Dendritic cell treated with granulocyte-macrophage colony-stimulating factor and Interleukin-4, amounts not matched to agents 40 ng/mL and 50 ng/mL, for 4 days (primary cell): ENCODE results near the gene CHRNA9.
"Not testable (repeated sequence)": the region's sequence is repeated elsewhere in the genome, so short reads cannot be mapped to it uniquely, and the experiment has no call there.

ENCODE experiments used
- H3K27ac Mint-ChIP-seq: one replicate; pipeline ENCODE4 v1.8.0; 2022; ENCODE audit warnings: mild to moderate bottlenecking, mixed read lengths
- H3K27me3 Mint-ChIP-seq: one replicate; pipeline ENCODE4 v1.8.0; 2022; ENCODE audit warnings: mild to moderate bottlenecking, mixed read lengths
- H3K36me3 Mint-ChIP-seq: one replicate; pipeline ENCODE4 v1.8.0; 2022; ENCODE audit warnings: low read depth, mixed read lengths
- H3K4me1 Mint-ChIP-seq: one replicate; pipeline ENCODE4 v1.8.0; 2022; ENCODE audit warnings: low read depth, mixed read lengths
- H3K4me3 Mint-ChIP-seq: one replicate; pipeline ENCODE4 v1.8.0; 2022; ENCODE audit warnings: mild to moderate bottlenecking, moderate library complexity, mixed read lengths
- H3K9me3 Mint-ChIP-seq: one replicate; pipeline ENCODE4 v1.8.0; 2022; ENCODE audit warnings: mixed read lengths
- intact Hi-C: fragments of 100-400 bp; cut with micrococcal nuclease; formaldehyde crosslinking; loops from one replicate; pipeline ENCODE4 v1.15.0; 2022

Gene CHRNA9

GRCh38 chr4:40367451-40367850 lies 32.3 kb downstream of the CHRNA9 start:
- H3K4me1 Mint-ChIP-seq: no peaks in the 10 kb centered on the region
- no peaks in the 10 kb centered on the region for H3K27me3 Mint-ChIP-seq
- no peaks in the 10 kb centered on the region for H3K9me3 Mint-ChIP-seq
- intact Hi-C loops: no loop called here
- H3K36me3 Mint-ChIP-seq: no peaks in the 10 kb centered on the region
- no peak overlapping the region for H3K27ac Mint-ChIP-seq
- no peak overlapping the region for H3K4me3 Mint-ChIP-seq

- no peak overlapping the region for H3K27ac Mint-ChIP-seq
- H3K4me1 Mint-ChIP-seq: no peaks in the 10 kb centered on the region
- H3K27me3 Mint-ChIP-seq: no peaks in the 10 kb centered on the region
- no peaks in the 10 kb centered on the region for H3K36me3 Mint-ChIP-seq
- intact Hi-C loops: no loop called here
- H3K9me3 Mint-ChIP-seq: no peaks in the 10 kb centered on the region
- no peak overlapping the region for H3K4me3 Mint-ChIP-seq
Observed at GRCh38 chr4:40369437-40370274, 34.5 kb downstream of the CHRNA9 start.

GRCh38 chr4:40372651-40373050 lies 37.5 kb downstream of the CHRNA9 start:
- intact Hi-C loops: no loop called here
- Mint-ChIP-seq H3K4me1 (no peaks in the 10 kb centered on the region), H3K9me3 (no peaks in the 10 kb centered on the region), H3K27ac (no peak overlapping the region), H3K4me3 (no peak overlapping the region), H3K36me3 (no peaks in the 10 kb centered on the region), H3K27me3 (no peaks in the 10 kb centered on the region)

GRCh38 chr4:40373636-40374035 lies 38.5 kb downstream of the CHRNA9 start:
- H3K4me1 Mint-ChIP-seq: no peaks in the 10 kb centered on the region
- no peaks in the 10 kb centered on the region for H3K27me3 Mint-ChIP-seq
- no peaks in the 10 kb centered on the region for H3K9me3 Mint-ChIP-seq
- intact Hi-C loops: no loop called here
- no peak overlapping the region for H3K4me3 Mint-ChIP-seq
- no peak overlapping the region for H3K27ac Mint-ChIP-seq
- H3K36me3 Mint-ChIP-seq: no peaks in the 10 kb centered on the region

GRCh38 chr4:40375095-40375494 lies 40.0 kb downstream of the CHRNA9 start:
- intact Hi-C loops: no loop called here
- Mint-ChIP-seq H3K27me3 (no peaks in the 10 kb centered on the region), H3K9me3 (no peaks in the 10 kb centered on the region), H3K4me3 (no peak overlapping the region), H3K36me3 (no peaks in the 10 kb centered on the region), H3K27ac (no peak overlapping the region), H3K4me1 (no peaks in the 10 kb centered on the region)

GRCh38 chr4:40375620-40376019 lies 40.5 kb downstream of the CHRNA9 start:
- Mint-ChIP-seq H3K27me3 (no peaks in the 10 kb centered on the region), H3K4me3 (no peak overlapping the region), H3K27ac (no peak overlapping the region), H3K9me3 (no peaks in the 10 kb centered on the region), H3K36me3 (no peaks in the 10 kb centered on the region), H3K4me1 (no peaks in the 10 kb centered on the region)
- intact Hi-C loops: no loop called here

GRCh38 chr4:40377512-40378365 lies 42.6 kb downstream of the CHRNA9 start:
- H3K4me1 Mint-ChIP-seq: no peaks in the 10 kb centered on the region
- no peaks in the 10 kb centered on the region for H3K27me3 Mint-ChIP-seq
- no peaks in the 10 kb centered on the region for H3K9me3 Mint-ChIP-seq
- intact Hi-C loops: no loop called here
- no peak overlapping the region for H3K4me3 Mint-ChIP-seq
- no peaks in the 10 kb centered on the region for H3K36me3 Mint-ChIP-seq
- H3K27ac Mint-ChIP-seq: no peak overlapping the region

- H3K9me3 Mint-ChIP-seq: no peaks in the 10 kb centered on the region
- intact Hi-C loops: no loop called here
Observed at GRCh38 chr4:40378619-40379018, 43.5 kb downstream of the CHRNA9 start.

GRCh38 chr4:40379248-40379647 lies 44.1 kb downstream of the CHRNA9 start:
- Mint-ChIP-seq H3K4me1 (no peaks in the 10 kb centered on the region), H3K9me3 (no peaks in the 10 kb centered on the region), H3K27me3 (peaks cover 2% of the 10 kb centered on the region), H3K36me3 (no peaks in the 10 kb centered on the region), H3K27ac (no peak overlapping the region), H3K4me3 (no peak overlapping the region)
- intact Hi-C loops: no loop called here

More at GRCh38 chr4:40378619-40379018, 43.5 kb downstream of the CHRNA9 start:
- H3K36me3 Mint-ChIP-seq: no peaks in the 10 kb centered on the region
- H3K4me3 Mint-ChIP-seq: no peak overlapping the region
- H3K27ac Mint-ChIP-seq: no peak overlapping the region
- H3K4me1 Mint-ChIP-seq: no peaks in the 10 kb centered on the region
- H3K27me3 Mint-ChIP-seq: peaks cover 2% of the 10 kb centered on the region

- Mint-ChIP-seq H3K4me3 (no peak overlapping the region), H3K9me3 (no peaks in the 10 kb centered on the region), H3K36me3 (no peaks in the 10 kb centered on the region), H3K27ac (no peak overlapping the region), H3K27me3 (peaks cover 2% of the 10 kb centered on the region), H3K4me1 (no peaks in the 10 kb centered on the region)
- intact Hi-C loops: no loop called here
Observed at GRCh38 chr4:40380647-40381046, 45.5 kb downstream of the CHRNA9 start.

- Mint-ChIP-seq H3K9me3 (no peaks in the 10 kb centered on the region), H3K4me1 (no peaks in the 10 kb centered on the region), H3K4me3 (no peak overlapping the region), H3K27me3 (no peaks in the 10 kb centered on the region), H3K27ac (no peak overlapping the region), H3K36me3 (no peaks in the 10 kb centered on the region)
- intact Hi-C loops: no loop called here
Observed at GRCh38 chr4:40388239-40388638, 53.1 kb downstream of the CHRNA9 start.

- Mint-ChIP-seq H3K27ac (no peak overlapping the region), H3K4me1 (peaks cover 7% of the 10 kb centered on the region), H3K9me3 (no peaks in the 10 kb centered on the region), H3K27me3 (no peaks in the 10 kb centered on the region), H3K36me3 (no peaks in the 10 kb centered on the region), H3K4me3 (no peak overlapping the region)
- intact Hi-C loops: no loop called here
Observed at GRCh38 chr4:40389986-40390385, 54.9 kb downstream of the CHRNA9 start.

- H3K27ac Mint-ChIP-seq, H3K4me1 Mint-ChIP-seq, intact Hi-C loops, H3K27me3 Mint-ChIP-seq, H3K36me3 Mint-ChIP-seq, H3K9me3 Mint-ChIP-seq, H3K4me3 Mint-ChIP-seq: not testable (repeated sequence)
Observed at GRCh38 chr4:40392241-40392640, 57.1 kb downstream of the CHRNA9 start.

GRCh38 chr4:40394236-40394635 lies 59.1 kb downstream of the CHRNA9 start:
- Mint-ChIP-seq H3K4me1 (peaks cover 13% of the 10 kb centered on the region), H3K4me3 (no peak overlapping the region), H3K27ac (no peak overlapping the region), H3K9me3 (no peaks in the 10 kb centered on the region), H3K27me3 (no peaks in the 10 kb centered on the region), H3K36me3 (no peaks in the 10 kb centered on the region)
- intact Hi-C loops: no loop called here
